ENCODE data around the gene BATF. TPM values are rescaled to one million over a fixed set of nuclear protein-coding genes. Genes with fewer than 3 reads are reported as not detected.

The BATF gene
- polyA plus RNA-seq, 1 of the 3 experiments (the other 2 are of a cell fraction) = not detected

GRCh38 chr14:75565056-75565455 lies 42.8 kb downstream of the BATF start:
- no peaks in the 10 kb centered on the region for H3K9me2 ChIP-seq
- no peaks in the 10 kb centered on the region for H3K9me3 ChIP-seq
- CTCF ChIA-PET = interaction anchor here (6.0 to 6.6 kb wide), 2 partner anchors 10 to 87 kb away, joined by 58 to 113 read pairs; partner anchors contain the start of gene FLVCR2
- H3K79me2 ChIP-seq (ENCODE audit: insufficient read depth) = no peaks in the 10 kb centered on the region
- peaks cover 0 to 4% of the 10 kb centered on the region in 2 experiments; a peak in 1 of 4 replicates for H3K4me1 ChIP-seq (ENCODE audit: control insufficient read depth in 1 of 2, insufficient read depth in 2 of 2, low read depth in 1 of 2, low read length in 1 of 2)
- no peak overlapping the region for H3K4me3 ChIP-seq (ENCODE audit: low read depth in 2 of 2, low read length in 1 of 2)
- H3K4me2 ChIP-seq = no peak overlapping the region
- no peak overlapping the region for H3K9ac ChIP-seq
- H3K27ac ChIP-seq (ENCODE audit: low read depth in 2 of 2, low read length in 1 of 2) = no peak overlapping the region
- no peaks in the 10 kb centered on the region for H3F3A ChIP-seq (replicated peaks; ENCODE audit: insufficient read depth)
- DNase-seq = no peak
- no peaks in the 10 kb centered on the region for H4K20me1 ChIP-seq (ENCODE audit: insufficient read depth)
- peaks cover 19% of the 10 kb centered on the region; the same call in 1 of the 2 replicates for H3K27me3 ChIP-seq (ENCODE audit: insufficient read depth)
- no peaks in the 10 kb centered on the region for H3K36me3 ChIP-seq (replicated peaks in 1 of 2; ENCODE audit: control insufficient read depth in 1 of 2, insufficient read depth in 2 of 2, low read length in 1 of 2)
- H2AFZ ChIP-seq (ENCODE audit: low read depth) = no peak overlapping the region
- POLR2A ChIA-PET = no interaction called here
- TF ChIP-seq EZH2phosphoT487 (IDR thresholded peaks at IDR 0.05; ENCODE audit: borderline replicate concordance, low read depth) (no peak), GABPA (IDR thresholded peaks at IDR 0.05; ENCODE audit: low read depth) (no peak), USF2 (IDR thresholded peaks at IDR 0.05; ENCODE audit: borderline replicate concordance, low read depth, low read length) (no peak), SMC3 (IDR thresholded peaks at IDR 0.05; ENCODE audit: low read depth, low read length) (no peak), POLR2AphosphoS5 (IDR thresholded peaks at IDR 0.05; ENCODE audit: low read depth, low read length) (no peak), RXRA (IDR thresholded peaks at IDR 0.05; ENCODE audit: borderline replicate concordance, low read depth) (no peak), EP300 (IDR thresholded peaks at IDR 0.05; ENCODE audit: borderline replicate concordance in 1 of 2, low read depth in 1 of 2, low read length in 1 of 2) (no peak), YY1 (IDR thresholded peaks at IDR 0.05; ENCODE audit: low read depth) (no peak), PBX3 (IDR thresholded peaks at IDR 0.05) (no peak), NRF1 (IDR thresholded peaks at IDR 0.05; ENCODE audit: low read depth, low read length) (no peak), TAF1 (IDR thresholded peaks at IDR 0.05; ENCODE audit: borderline replicate concordance, low read depth, low read length) (no peak), NFIC (IDR thresholded peaks at IDR 0.05; ENCODE audit: borderline replicate concordance) (no peak), FOXJ3 (CRISPR knock-in tag; IDR thresholded peaks at IDR 0.05) (no peak), RAD21 (IDR thresholded peaks at IDR 0.05; ENCODE audit: low read length) (no peak), GATA2 (CRISPR knock-in tag; IDR thresholded peaks at IDR 0.05) (no peak), CTCF (IDR thresholded peaks at IDR 0.05) (no peak), USF1 (IDR thresholded peaks at IDR 0.05; ENCODE audit: borderline replicate concordance, low read depth) (no peak), FOSL2 (IDR thresholded peaks at IDR 0.05; ENCODE audit: borderline replicate concordance, low read depth) (no peak), TCF12 (IDR thresholded peaks at IDR 0.05) (no peak)
- 68% methylated on average over 5 of the region's 5 CpGs for WGBS (ENCODE audit: low lambda C conversion rate)
